ENCODE data around the gene PPP1R37.

Gene PPP1R37

DNA sequence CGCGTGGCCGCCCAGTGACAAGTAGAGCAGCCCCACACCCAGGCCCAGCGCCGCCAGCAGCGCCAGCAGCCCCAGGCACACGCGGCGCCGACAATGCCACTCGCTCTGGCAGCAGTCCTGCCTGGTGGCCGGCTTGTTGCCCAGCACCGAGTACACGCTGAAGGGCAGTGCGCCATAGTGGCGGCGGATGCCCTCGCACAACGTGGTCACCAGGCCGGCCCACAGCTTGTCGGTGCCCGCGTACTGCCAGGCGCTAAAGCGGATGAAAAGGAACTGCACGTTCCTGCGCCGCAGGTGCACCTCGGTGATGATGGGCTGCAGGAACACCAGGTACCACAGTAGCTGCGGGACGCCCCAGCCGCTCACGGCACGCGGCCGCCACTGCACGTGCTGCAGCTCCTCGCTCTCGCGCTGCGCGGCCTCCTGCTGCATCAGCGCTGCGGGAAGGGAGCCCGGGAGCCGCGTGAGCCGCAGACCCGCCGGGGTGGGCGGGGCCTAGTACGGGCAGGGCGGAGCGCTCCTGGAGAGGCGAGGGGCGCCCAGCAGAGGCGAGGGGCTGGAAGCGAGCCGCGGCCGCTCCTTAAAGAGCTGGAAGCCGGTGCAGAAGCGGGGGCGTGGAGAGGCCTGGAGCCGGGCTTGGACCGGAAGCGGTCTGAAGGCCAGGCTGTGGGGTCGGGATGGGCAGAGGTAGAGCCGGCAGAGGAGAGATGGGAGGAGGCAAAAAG is 60.5 kb downstream of the PPP1R37 start:
- DNase-seq (ENCODE audit: low read depth), result no peak

DNA sequence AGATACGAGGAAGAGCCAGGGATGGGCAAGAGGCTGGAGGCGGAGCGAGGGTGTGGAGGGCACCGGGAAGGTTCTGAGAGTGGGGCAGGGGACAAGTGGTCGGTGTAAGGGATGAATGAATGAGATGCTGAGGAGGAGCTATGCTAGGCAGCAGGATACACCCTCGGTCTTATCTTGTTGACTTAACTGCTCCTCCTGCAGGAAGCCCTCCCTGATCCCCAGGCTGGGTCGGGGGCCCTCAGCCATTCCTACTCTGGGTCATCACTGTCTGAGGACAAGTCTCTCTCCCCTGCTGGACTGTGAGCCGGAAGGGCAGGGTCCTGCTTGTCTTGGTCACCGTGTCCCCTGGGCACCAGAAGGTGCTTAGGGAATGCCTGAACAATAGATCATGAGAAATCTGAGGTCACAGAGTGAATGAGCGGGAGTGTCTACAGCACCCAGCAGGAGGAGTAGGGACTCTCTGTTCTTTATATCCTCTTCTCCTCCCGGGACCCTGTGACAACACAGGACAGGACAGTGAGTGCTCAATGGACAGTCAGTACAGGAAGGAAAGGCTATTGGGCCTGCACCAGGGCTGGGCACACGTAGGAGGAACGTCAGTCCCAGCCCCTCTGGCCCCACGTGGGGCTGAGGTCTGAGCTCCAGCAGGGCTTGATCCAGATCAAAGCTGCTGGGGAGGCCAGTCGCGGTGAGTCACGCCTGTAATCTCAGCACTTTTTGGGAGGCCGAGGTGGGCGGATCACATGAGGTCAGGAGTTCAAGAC is 61.3 kb downstream of the PPP1R37 start:
- DNase-seq (ENCODE audit: low read depth), result peak; percentile 22

DNA sequence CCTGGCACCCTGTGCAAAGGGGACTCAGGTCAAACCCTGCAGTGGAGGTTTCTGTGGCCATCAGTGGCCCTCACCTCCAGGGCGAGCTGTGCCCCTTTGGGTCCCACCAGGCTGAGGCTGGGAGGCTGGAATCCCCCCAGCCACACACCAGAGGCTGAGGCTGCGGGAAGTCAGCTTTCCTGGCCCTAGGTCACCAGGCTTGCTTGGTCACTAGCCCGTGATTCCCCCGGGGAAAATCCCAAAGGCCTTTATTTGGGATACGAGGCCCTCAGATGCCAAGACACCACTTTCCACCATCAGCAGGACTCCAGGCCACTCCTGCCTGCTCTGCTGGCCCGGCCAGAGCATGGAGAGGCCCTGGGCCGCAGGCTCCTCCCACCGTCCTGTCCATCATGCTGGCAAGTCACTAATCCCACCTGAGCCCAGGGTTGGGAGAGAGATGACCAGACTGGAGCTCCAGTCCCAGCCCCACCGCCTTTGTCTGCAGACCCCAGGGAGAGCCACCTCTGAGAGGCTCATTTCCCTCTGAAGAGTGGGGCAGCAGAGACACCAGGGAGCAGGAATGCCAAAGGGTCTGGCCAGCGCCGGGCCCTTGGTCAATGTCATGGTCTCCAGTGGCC is 63.1 kb downstream of the PPP1R37 start:
- DNase-seq (ENCODE audit: low read depth), result no peak

DNA sequence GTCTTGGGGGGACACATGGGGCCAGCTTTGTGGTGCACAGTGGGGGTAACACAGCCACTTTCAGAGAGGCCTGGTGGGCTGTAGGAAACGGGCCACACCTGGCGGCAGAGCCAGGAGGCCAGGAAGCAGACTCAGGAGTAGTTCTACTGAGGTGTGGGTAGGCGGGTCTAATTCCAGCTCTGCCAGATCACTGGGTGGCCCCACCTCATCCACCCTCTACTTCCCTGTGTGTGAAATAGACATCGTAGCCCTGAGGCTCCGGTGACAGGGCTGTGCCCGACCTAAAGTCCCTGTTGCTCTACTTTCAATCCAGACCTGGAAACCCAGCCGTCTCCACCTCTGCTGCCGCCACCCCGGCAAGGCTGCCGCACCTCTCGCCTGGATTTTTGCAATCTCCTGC is 63.8 kb downstream of the PPP1R37 start:
- no peak for DNase-seq (ENCODE audit: low read depth)

DNA sequence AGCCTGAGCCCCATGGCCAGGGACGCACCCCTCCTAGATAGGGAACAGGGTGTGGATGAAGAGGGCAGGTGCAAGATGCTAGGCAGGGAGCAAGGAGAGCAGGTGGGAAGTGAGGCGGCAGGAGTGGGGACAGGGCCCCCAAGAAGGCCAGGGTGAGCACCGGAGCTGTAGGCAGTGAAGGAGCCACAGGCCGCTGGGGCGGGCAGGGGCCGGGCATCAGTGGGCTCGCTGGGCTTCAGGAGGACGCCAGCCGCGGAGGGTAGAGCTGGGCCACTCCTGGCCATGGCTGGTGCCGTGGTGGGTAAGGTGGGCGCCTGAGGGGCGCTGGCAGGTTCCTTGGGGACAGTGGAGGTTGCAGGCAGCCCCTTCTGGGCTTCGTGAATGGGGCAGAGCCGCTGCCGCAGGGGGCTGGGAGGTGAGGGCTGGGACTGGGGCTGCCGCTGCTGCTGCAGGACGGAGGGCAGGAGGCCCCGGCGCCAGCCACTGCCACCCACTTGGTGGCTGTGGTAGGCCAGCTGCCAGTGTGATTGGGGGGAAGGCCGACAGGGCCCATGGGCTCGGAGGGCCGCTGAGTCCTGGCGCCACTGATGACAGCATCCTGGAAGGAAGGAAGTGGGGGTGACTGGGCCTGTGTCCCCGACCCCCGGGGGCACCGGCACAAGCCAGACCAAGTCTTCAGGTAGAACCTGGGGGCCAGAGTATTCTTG is 65.7 kb downstream of the PPP1R37 start:
- DNase-seq (ENCODE audit: low read depth), result no peak

DNA sequence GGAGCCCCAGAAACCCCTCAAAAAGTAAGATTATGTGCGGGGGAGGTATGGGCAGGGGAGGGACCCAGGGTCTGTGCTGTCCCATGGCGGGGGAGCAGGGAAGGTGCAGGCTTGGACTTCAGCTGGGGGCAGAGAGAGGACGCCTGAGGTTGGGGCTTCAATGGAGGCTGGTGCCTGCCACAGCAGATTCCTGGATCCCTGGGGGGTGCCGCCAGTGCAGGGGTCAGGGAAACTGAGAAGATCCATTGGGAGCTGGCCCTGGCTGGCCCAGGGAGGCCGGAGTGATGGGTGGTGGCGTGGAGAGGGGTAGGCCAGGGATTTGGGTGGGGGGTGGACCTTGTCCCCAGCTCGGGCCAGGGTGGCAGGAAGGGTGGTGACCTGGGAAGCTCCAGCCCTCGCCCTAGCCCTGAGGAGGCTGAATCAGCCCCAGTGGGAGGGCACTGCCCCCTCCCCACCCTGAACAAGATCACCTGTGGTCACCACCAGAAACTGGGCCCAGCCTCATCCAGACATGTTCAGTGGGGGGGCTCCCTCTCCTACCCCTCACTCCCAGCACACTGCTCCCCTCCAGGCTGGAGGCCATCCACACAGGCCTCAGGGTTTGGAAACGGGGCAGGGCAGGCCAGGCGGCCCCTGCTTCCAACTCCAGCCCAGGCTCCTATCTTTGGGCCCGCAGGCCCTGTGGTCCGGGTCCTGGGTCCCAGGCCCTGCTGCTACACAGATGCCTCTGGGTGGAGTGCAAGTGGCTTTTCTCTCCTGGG is 66.4 kb downstream of the PPP1R37 start:
- DNase-seq (ENCODE audit: low read depth), result no peak

DNA sequence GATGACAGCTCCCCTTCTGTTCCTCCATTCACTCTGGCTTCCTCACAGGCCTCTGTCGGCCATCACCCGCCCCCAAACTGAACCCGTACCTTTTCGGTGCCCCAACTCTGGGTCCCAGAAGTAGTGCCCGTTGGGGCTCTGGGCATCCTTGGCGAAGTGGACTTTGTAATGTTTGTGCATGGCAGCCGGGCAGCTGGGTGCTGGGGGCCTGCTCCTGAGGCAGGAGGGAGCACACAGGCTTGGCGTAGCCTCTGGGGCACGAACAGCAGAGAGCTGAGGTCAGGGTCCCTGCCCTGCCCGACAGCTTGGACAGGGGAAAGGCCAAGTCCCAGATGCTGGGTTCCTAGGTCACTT is 67.0 kb downstream of the PPP1R37 start:
- DNase-seq (ENCODE audit: low read depth), result no peak

DNA sequence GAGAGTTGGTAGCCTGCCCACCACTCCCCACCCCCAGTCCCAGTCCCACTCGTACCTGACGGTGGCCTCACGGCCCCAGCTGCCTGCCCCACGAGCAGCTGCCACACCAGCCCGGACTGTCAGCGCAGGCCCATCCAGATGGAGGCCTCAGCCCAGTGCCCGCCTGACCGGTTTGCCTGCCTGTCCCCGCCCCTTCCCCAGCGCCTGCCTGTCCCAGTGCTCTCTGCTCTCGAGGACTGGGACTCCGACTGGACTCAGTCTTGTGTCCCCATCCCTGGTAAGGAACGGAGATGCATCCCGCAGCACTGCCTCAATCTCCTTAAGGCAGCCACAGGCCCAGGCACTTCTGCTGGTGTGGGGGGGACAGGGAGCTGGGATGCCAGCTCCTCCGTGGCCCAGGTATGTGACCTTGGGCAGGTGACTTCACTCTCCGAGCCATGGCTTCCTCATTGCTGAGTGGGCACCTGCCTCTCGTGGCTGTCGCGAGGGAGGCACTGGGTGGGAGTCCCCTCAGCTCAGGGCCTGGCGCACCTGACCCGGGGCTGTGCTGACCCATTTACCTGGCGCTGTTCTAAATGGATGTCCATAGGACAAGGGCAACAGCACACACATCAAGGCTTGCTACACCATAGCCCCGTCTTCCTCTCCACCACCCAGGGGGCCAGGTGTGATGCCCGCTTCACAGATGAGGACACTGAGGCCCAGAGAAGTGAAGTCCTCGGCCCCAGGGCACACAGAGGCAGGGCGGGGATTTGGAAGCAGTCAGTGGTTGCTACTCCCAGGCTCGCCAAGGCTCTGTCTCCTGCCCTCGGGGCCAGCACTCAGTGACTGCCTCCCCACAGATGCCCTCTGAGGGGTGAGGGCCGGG is 68.1 kb downstream of the PPP1R37 start, which contains the start of gene NKPD1:
NKPD1 (minus strand) TSS at position 113 of the 868 bp plus-strand sequence. CDS start 832 bp downstream, outside the sequence.
- no peak for DNase-seq (ENCODE audit: low read depth)

DNA sequence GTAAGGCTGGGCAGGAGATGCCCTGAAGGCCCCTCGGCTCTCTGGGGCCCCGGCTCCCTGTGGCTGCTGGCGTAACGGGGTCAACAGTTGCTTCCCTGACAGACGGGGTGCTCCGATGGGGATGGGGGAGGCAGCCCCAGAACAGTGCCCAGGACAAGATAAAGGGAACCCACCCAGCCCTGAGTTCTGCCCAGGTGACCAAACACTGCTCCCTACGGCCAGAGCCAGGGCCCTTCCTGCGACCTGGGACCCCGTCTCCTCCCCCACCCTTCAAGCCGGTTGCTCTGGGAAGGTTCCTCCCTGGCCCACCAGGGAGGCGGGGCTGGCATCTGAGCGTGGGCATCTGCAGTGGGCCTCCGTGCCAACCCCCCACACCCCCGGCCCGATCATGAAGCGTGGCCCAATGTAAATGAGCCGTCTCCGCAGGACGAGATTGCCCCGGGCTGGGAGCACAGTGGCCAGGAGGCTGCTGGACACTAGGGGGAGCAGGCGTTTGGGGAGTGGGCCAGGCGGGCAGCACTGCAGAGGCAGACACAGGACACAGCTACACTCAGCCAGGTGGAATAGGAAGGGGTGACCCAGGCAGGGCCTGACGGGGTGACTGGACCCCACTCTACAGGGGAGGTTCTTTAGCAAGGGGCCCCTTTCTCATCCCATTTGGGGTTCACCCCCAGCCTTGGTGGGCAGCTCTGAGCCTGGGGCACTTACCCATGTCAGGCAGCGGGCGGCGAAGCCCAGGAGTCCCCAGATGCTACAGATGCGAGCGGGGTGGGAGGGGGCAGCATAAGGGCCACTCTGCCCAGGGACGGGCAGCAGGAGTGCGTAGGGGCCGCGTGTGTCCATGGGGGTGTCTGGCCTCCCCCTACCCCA is 69.0 kb downstream of the PPP1R37 start:
- no peak for DNase-seq (ENCODE audit: low read depth)

DNA sequence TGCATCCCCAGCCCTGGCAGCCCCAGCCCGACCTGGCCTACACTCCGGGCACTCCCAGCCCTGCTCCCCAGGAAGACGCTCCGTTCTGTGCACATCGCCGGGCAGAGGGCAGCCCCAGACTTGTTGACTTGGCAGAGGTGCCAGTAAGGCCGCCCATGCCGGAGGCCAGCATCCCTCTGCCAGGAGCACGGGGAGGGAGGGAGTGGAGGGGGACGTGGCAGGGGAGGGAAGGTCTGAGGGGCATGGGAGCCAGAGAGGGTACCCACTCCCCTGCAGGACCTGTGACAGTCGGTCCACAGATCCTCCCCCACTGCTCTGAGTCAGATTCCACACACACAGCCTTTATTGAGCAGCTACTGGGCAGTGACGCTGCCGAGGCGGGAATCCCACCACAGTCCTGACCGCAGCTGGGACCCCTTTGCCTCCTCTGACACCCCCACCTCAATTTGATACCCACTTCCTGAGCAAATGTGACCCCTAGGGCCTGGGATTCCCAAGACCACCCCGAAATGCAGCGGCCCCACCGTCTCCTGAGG is 69.7 kb downstream of the PPP1R37 start:
- no peak for DNase-seq (ENCODE audit: low read depth)

DNA sequence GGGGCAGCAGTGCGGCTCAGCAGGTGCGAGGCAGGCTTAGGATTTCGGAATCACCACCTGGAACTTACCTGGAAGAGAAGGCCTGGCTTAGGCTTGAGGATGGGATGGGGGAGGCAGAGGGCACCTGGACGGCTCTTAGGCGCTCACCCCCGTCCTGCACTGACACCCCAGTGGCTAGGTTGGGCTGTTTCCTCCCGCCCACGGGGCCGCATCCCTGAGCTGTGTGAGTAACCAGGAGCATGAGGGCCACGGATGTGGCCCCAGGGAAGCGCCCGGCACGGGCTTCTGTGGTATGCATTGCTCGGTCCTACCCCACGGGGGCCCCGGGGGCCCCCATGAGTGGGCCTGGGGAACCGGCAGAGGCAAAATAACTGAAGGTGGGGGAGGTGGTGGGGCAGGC is 70.2 kb downstream of the PPP1R37 start:
- no peak for DNase-seq (ENCODE audit: low read depth)

DNA sequence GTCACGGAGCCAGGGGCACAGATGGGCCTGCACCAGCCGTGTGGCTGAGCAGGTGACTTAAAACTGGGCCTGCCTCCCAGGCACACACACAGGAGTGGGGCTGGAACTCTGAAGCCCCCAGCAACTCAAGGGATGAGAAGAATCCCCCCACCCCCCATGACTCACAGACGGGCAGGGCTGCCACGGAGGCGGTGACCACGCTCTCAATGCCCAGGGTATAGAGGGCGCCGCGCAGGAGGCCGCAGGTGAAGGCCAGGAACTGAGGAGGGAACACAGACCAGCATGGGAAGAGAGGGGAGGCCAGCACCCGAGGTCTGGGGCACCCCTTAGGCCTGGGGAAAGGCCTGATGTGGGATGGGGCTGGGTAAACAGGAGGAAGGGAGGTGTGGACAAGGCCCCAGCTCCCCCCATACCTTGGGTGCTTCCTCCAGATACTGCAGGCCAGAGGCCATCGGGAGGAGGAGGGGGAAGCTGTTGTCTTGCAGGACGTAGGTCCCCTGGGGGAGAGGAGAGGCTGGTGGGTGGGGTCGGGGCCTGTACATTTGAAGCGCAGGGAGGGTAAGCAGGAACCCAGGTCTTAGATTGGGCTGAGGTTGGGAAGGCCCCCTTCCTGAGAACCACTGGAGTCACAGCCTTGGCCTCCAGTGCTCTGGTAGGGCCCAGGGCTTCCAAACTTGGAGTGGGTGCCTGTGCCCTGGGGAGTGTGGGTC is 70.9 kb downstream of the PPP1R37 start:
- DNase-seq (ENCODE audit: low read depth), result no peak

DNA sequence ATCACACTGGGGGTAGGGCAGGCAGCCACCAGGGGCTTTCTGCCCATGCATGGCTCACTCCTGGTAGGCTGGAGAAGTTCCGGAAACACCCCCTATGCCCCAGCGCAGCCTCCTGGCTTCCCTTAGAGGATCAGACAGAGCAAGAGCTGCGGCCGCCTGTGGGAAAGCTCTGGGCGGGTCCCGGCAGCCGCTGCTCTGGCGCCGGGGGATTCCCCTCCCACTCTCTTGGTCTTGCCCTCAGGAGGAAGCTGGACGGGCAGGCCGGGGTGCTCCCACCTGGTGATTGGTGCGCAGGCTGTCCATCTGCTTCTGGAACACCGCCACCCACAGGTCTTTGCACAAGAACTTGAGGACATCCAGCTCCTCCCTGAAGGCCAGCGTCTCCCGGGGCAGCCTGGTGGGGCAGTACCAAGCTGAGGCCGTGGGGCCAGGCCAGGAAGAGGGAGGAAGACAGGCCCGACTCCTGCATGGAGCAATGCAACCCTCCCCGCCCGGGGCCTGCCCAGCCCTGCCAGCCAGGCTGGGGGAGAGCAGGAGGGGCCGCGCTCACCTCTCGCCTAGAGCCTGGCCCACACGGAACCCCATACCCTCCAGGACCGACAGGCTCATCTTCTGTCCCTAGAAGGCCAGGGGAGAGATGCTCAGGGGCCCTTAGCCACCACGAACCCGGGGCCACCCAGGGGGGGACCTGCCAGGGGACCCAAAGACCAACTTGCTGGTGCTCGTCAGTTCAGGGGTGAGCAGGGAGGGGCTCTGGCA is 71.8 kb downstream of the PPP1R37 start:
- DNase-seq (ENCODE audit: low read depth), result no peak

DNA sequence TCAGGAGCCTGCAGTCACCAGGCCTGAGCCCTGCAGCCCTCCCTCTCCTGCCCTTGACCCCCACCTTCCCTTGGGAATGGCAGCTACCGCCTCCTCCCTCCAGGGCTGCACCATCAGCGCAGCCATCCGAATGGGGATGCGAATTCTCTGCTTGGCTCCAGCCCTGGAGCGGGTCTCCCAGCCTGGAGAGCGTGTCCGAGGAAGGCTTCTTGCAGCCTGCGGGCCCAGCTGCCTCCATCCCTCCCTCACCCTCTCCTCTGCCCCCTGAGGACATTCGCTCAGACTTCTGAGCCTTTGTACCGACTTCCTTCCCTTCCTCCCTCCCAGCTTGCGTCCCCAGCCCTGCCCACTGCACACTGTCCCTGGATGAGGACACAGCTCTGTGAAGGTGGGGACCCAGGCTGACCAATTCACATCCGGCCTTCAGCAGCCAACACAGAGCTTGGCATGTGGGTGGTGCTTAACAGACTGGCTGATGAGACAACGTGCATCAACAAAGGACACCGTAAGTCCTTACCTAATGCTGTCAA is 73.8 kb downstream of the PPP1R37 start:
- DNase-seq (ENCODE audit: low read depth), result no peak

DNA sequence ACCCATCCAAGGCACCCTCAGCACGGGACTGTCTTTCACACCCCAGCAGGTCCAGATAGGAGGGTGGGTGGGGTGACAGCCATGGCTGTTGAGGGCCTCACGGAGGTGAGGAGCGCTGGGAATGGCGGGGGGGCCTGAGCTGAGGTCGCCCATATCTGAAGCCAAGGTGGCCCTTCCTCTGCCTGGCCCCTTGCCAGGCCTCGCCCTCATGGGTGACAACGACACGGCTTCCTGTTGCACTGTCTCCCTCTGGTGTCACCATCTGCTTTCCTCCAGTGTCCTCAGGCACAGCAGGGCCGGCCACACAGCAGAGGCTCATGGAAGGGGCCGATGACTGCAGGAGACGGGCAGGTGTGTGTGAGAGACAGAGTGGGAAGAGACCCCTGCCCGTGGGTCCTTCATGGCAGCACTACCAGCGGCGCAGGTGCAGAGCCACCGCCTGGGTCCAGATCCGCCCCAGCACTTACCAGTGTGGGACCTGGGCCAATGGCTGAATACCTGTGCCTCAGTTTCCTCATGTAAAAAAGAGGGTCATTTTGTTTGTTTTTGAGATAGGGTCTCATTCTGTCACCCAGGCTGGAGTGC is 75.9 kb downstream of the PPP1R37 start:
- DNase-seq (ENCODE audit: low read depth), result no peak

DNA sequence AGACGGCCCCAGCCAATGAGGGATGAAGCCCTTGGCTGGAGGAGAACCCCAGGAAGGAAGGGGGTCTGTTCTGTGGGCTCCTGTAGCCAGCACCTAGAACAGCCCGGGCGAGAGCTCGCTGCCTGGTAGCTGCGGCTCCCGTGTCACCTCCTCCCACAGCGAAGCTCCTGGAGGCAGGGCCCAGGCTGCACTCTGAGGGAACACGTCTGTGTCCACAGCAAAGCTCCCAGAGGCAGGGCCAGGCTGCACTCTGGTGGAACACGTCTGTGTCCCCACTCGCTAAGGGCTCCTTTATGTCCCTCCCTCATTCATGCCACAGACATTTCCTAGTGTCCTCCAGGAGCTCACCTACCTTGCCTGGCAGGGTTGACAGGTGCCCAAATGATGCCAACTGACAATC is 76.6 kb downstream of the PPP1R37 start:
- DNase-seq (ENCODE audit: low read depth), result no peak
